B cell (primary cell): ENCODE measurements around the gene UGT1A4. TPM values are rescaled to one million over a fixed set of nuclear protein-coding genes. Genes with fewer than 3 reads are reported as not detected.

Experiments
- ATAC-seq: fragments of 200-7000 bp; cut with Tn5 transposase; one replicate; pipeline ENCODE4 v1.10.0; 2021; ENCODE audit warnings: low read depth, mild to moderate bottlenecking, moderate number of reproducible peaks, moderate library complexity
- CTCF ChIA-PET: fragments of 350-600 bp; sonication (Branson Sonifier 250); formaldehyde crosslinking; loops from one replicate; lab custom pipeline; 2021; ENCODE audit warnings: antibody characterized with exemption, inconsistent platforms; lab: Charles Lee
- POLR2A ChIA-PET: fragments of 350-600 bp; sonication (Branson Sonifier 250); formaldehyde crosslinking; loops from one replicate; lab custom pipeline; 2021; ENCODE audit warnings: antibody characterized with exemption; lab: Charles Lee
- DNase-seq: peaks from one replicate; pipeline ENCODE4 v3.0.0; 2013
- H2AFZ ChIP-seq: 2 replicates; pipeline ENCODE4 v1.6.1; 2012; ENCODE audit warnings: mild to moderate bottlenecking, low read depth, low read length; ENCODE audit not compliant: insufficient read depth, poor library complexity, severe bottlenecking
- H3K27ac ChIP-seq, 2 donors: 1 replicate in 1 of 2; 2 replicates in 1 of 2; pipeline ENCODE4 v1.5.1; 2012 to 2013; ENCODE audit warnings: low read length in 2 of 2, mild to moderate bottlenecking in 2 of 2, moderate library complexity in 1 of 2
- H3K27me3 ChIP-seq, 4 experiments: fragments of 200-600 bp in 1 of 4; sonication (generic) in 1 of 4; replicated peaks in 1 of 4; 1 replicate in 2 of 4; 2 replicates in 2 of 4; pipeline versions ENCODE4 v1.6.1 to v1.7.0; 2013 to 2016; ENCODE audit warnings: low read length in 3 of 4, mild to moderate bottlenecking in 2 of 4, mixed read lengths in 1 of 4, moderate library complexity in 1 of 4; ENCODE audit not compliant: insufficient read depth in 4 of 4, control insufficient read depth in 3 of 4; ENCODE audit errors: control extremely low read depth in 1 of 4
- H3K36me3 ChIP-seq, 2 experiments: replicated peaks in 1 of 2; 1 replicate in 1 of 2; 2 replicates in 1 of 2; pipeline versions ENCODE4 v1.6.1 to v1.7.1; 2013; ENCODE audit warnings: low read length in 1 of 2; ENCODE audit not compliant: insufficient read depth in 2 of 2, control insufficient read depth in 1 of 2; ENCODE audit errors: control extremely low read depth in 1 of 2, extremely low read depth in 1 of 2
- H3K4me1 ChIP-seq, 2 donors: fragments of 200-600 bp in 1 of 2; sonication (generic) in 1 of 2; 1 replicate in 1 of 2; 2 replicates in 1 of 2; pipeline versions ENCODE4 v1.5.1 to v1.6.1; 2013 to 2017; ENCODE audit warnings: low read length in 2 of 2; ENCODE audit not compliant: control insufficient read depth in 2 of 2, insufficient read depth in 2 of 2
- H3K4me2 ChIP-seq: replicated peaks from 2 replicates; pipeline ENCODE3; 2012; ENCODE audit warnings: mild to moderate bottlenecking, low read depth, low read length; ENCODE audit not compliant: poor library complexity, severe bottlenecking
- H3K4me3 ChIP-seq, 5 experiments: fragments of 200-600 bp in 1 of 5; sonication (generic) in 1 of 5; 1 replicate in 3 of 5; 2 replicates in 2 of 5; pipeline versions ENCODE4 v1.5.1 to v1.7.0; 2011 to 2016; ENCODE audit warnings: low read length in 4 of 5, mild to moderate bottlenecking in 4 of 5, low read depth in 2 of 5, control low read depth in 1 of 5, moderate library complexity in 1 of 5; ENCODE audit not compliant: insufficient read depth in 1 of 5; ENCODE audit errors: control extremely low read depth in 1 of 5, extremely low read depth in 1 of 5
- H3K79me2 ChIP-seq: fragments of 200-600 bp; sonication (generic); one replicate; pipeline ENCODE4 v1.6.0; 2016; ENCODE audit warnings: low read length; ENCODE audit not compliant: control insufficient read depth, insufficient read depth
- H3K9ac ChIP-seq: fragments of 200-600 bp; sonication (generic); 2 replicates; pipeline ENCODE4 v1.6.1; 2017; ENCODE audit warnings: mild to moderate bottlenecking, low read length, moderate library complexity
- H3K9me3 ChIP-seq, 3 donors: one replicate each; pipeline versions ENCODE4 v1.6.1 to v1.7.1; 2013; ENCODE audit warnings: low read length in 2 of 3; ENCODE audit not compliant: control insufficient read depth in 2 of 3, insufficient read depth in 1 of 3; ENCODE audit errors: control extremely low read depth in 1 of 3
- H4K20me1 ChIP-seq: 2 replicates; pipeline ENCODE4 v1.6.0; 2012; ENCODE audit warnings: mild to moderate bottlenecking, low read length; ENCODE audit not compliant: insufficient read depth, control insufficient read depth, poor library complexity, severe bottlenecking
- H3K27ac Mint-ChIP-seq: one replicate; pipeline ENCODE4 v1.8.0; 2021; ENCODE audit warnings: mixed read lengths
- H3K27me3 Mint-ChIP-seq: one replicate; pipeline ENCODE4 v1.8.0; 2021; ENCODE audit warnings: mixed read lengths
- H3K4me1 Mint-ChIP-seq: one replicate; pipeline ENCODE4 v1.8.0; 2021; ENCODE audit warnings: mixed read lengths
- H3K4me3 Mint-ChIP-seq: one replicate; pipeline ENCODE4 v1.8.0; 2021; ENCODE audit warnings: mixed read lengths
- H3K9me3 Mint-ChIP-seq: one replicate; pipeline ENCODE4 v1.8.0; 2022; ENCODE audit warnings: mixed read lengths; ENCODE audit not compliant: insufficient read depth
- CTCF ChIP-seq: fragments of 200-600 bp; IDR thresholded peaks from one replicate; pipeline ENCODE4 v1.8.0; 2022; ENCODE audit warnings: antibody characterized with exemption, mild to moderate bottlenecking
- EZH2 ChIP-seq: IDR thresholded peaks from 2 replicates; pipeline ENCODE4 v1.6.1; 2012; ENCODE audit warnings: borderline replicate concordance, low read depth, mild to moderate bottlenecking, moderate library complexity, low read length; ENCODE audit not compliant: insufficient read depth, poor library complexity, severe bottlenecking
- WGBS: methylation state at CpG from one replicate; pipeline ENCODE4 v1.1.5; 2013; ENCODE audit warnings: missing lambda C conversion rate; ENCODE audit not compliant: insufficient coverage; 5-methylcytosine and 5-hydroxymethylcytosine counted together
- intact Hi-C: fragments of 100-400 bp; cut with micrococcal nuclease; formaldehyde crosslinking; loops from one replicate; pipeline ENCODE4 v1.10.0; 2022
- polyA plus RNA-seq: library from polyadenylated mRNA; depleted of rRNA; stranded (reverse); fragments of >200 nt; gene quantifications from 2 replicates; pipeline ENCODE4 v1.2.3, GENCODE V29; 2012
- total RNA-seq, 2 donors: library from RNA; stranded (reverse); fragments of 120-200 nt in 1 of 2; gene quantifications; 1 replicate in 1 of 2; 2 replicates in 1 of 2; pipeline versions ENCODE4 v1.2.3 to v1.2.4, GENCODE V29; 2013 to 2022

UGT1A4 gene
- total and polyA plus RNA-seq, 2 donors (not counting 1 experiment from before 2014, with no cell fraction given), result not detected

- H3K27me3 Mint-ChIP-seq, result peaks cover 9% of the 10 kb centered on the region
- H3K9ac ChIP-seq, result no peak overlapping the region
- H4K20me1 ChIP-seq, result no peaks in the 10 kb centered on the region
- WGBS, result 92% methylated on average over 21 of the region's 21 CpGs
- H3K79me2 ChIP-seq, result no peaks in the 10 kb centered on the region
- no peaks in the 10 kb centered on the region for H3K4me1 ChIP-seq
- ATAC-seq (no peak), DNase-seq (no peak)
- no peak overlapping the region for H2AFZ ChIP-seq
- intact Hi-C loops, result no loop called here
- TF ChIP-seq EZH2 (no peak), CTCF (no peak)
- H3K9me3 Mint-ChIP-seq, result peaks cover 1% of the 10 kb centered on the region
- H3K4me2 ChIP-seq, result no peak overlapping the region
- CTCF ChIA-PET, result no interaction called here
- no peaks in the 10 kb centered on the region for H3K27me3 ChIP-seq
- H3K4me3 Mint-ChIP-seq, result no peak overlapping the region
- no peaks in the 10 kb centered on the region for H3K9me3 ChIP-seq
- H3K27ac Mint-ChIP-seq, result no peak overlapping the region
- H3K4me1 Mint-ChIP-seq, result no peaks in the 10 kb centered on the region
- no peaks in the 10 kb centered on the region for H3K36me3 ChIP-seq
- POLR2A ChIA-PET, result no interaction called here
- no peak overlapping the region for H3K27ac ChIP-seq
- H3K4me3 ChIP-seq, result no peak overlapping the region
These were observed 103.7 kb downstream of the UGT1A4 start for GRCh38 chr2:233822101-233822771.

Other genes with a start within 250 kb of the UGT1A4 start
- 37.0 and 42.6 TPM in 2 replicates for gene USP40, start 152.0 kb upstream of the UGT1A4 start, total RNA-seq
- 19.8 and 21.0 TPM in 2 replicates for gene USP40, start 152.0 kb upstream of the UGT1A4 start, polyA plus RNA-seq
- gene UGT1A8, start 101.1 kb upstream of the UGT1A4 start, total RNA-seq, result not detected in 2 replicates
- not detected in 2 replicates for gene UGT1A8, start 101.1 kb upstream of the UGT1A4 start, polyA plus RNA-seq
- gene UGT1A10, start 82.3 kb upstream of the UGT1A4 start, total RNA-seq, result not detected in 2 replicates
- not detected in 2 replicates for gene UGT1A10, start 82.3 kb upstream of the UGT1A4 start, polyA plus RNA-seq
- gene UGT1A9, start 46.8 kb upstream of the UGT1A4 start, total RNA-seq, result not detected in 2 replicates
- not detected in 2 replicates for gene UGT1A9, start 46.8 kb upstream of the UGT1A4 start, polyA plus RNA-seq
- gene UGT1A7, start 36.8 kb upstream of the UGT1A4 start, total RNA-seq, result not detected in 2 replicates
- not detected in 2 replicates for gene UGT1A7, start 36.8 kb upstream of the UGT1A4 start, polyA plus RNA-seq
- gene UGT1A6, start 25.8 kb upstream of the UGT1A4 start, total RNA-seq, result not detected in 2 replicates
- gene UGT1A6, start 25.8 kb upstream of the UGT1A4 start, polyA plus RNA-seq, result not detected in 2 replicates
- gene UGT1A5, start 5.8 kb upstream of the UGT1A4 start, total RNA-seq, result not detected in 2 replicates
- gene UGT1A5, start 5.8 kb upstream of the UGT1A4 start, polyA plus RNA-seq, result not detected in 2 replicates
- gene UGT1A3, start 10.3 kb downstream of the UGT1A4 start, total RNA-seq, result not detected in 2 replicates
- not detected in 2 replicates for gene UGT1A3, start 10.3 kb downstream of the UGT1A4 start, polyA plus RNA-seq
- gene UGT1A1, start 41.5 kb downstream of the UGT1A4 start, total RNA-seq, result not detected in 2 replicates
- gene UGT1A1, start 41.5 kb downstream of the UGT1A4 start, polyA plus RNA-seq, result not detected in 2 replicates
- not detected in 2 replicates for gene MROH2A, start 59.6 kb downstream of the UGT1A4 start, total RNA-seq
- not detected in 2 replicates for gene MROH2A, start 59.6 kb downstream of the UGT1A4 start, polyA plus RNA-seq
- 0.42 and 0.73 TPM in 2 replicates for gene HJURP, start 135.8 kb downstream of the UGT1A4 start, total RNA-seq
- gene HJURP, start 135.8 kb downstream of the UGT1A4 start, polyA plus RNA-seq, result 0.65 and 0.73 TPM in 2 replicates
- not detected in 2 replicates for gene TRPM8, start 198.6 kb downstream of the UGT1A4 start, total RNA-seq
- gene TRPM8, start 198.6 kb downstream of the UGT1A4 start, polyA plus RNA-seq, result not detected in 2 replicates